HAP-1 (cell line): ENCODE data around the gene FAIM2.

Experiments
- DNase-seq, 2 experiments: peaks; one replicate each; pipeline ENCODE4 v3.0.0-alpha.2; 2016 to 2020; ENCODE audit warnings: low spot score in 2 of 2
- H3K27me3 ChIP-seq: fragments of 250-450 bp; sonication (Bioruptor Pico); 2 replicates; pipeline ENCODE4 v1.5.1; 2020; ENCODE audit warnings: low read depth, mild to moderate bottlenecking, moderate library complexity
- H3K36me3 ChIP-seq: fragments of 250-450 bp; sonication (Bioruptor Pico); replicated peaks from 2 replicates; pipeline ENCODE4 v1.5.1; 2020; ENCODE audit warnings: mild to moderate bottlenecking
- H3K4me1 ChIP-seq: fragments of 250-450 bp; sonication (Bioruptor Pico); 2 replicates; pipeline ENCODE4 v1.5.1; 2020; ENCODE audit warnings: mild to moderate bottlenecking
- H3K4me3 ChIP-seq: fragments of 250-450 bp; sonication (Bioruptor Pico); 2 replicates; pipeline ENCODE4 v1.5.1; 2020; ENCODE audit warnings: mild to moderate bottlenecking, moderate library complexity
- H3K9me3 ChIP-seq: fragments of 250-450 bp; sonication (Bioruptor Pico); 2 replicates; pipeline ENCODE4 v1.5.1; 2020; ENCODE audit warnings: mild to moderate bottlenecking, moderate library complexity
- in situ Hi-C: fragments of 300-500 bp; cut with MboI; formaldehyde crosslinking; loops from 3 replicates; pipeline ENCODE4 v1.14.3; 2020; ENCODE audit warnings: low sequenced_read_pairs, inconsistent platforms, mixed read lengths

FAIM2 gene

GRCh38 chr12:49930515-49931288, 27.0 kb upstream of the FAIM2 start:
- Histone ChIP-seq H3K9me3 (no peaks in the 10 kb centered on the region), H3K36me3 (no peaks in the 10 kb centered on the region), H3K4me1 (no peaks in the 10 kb centered on the region; the same call in 1 of the 2 replicates), H3K4me3 (no peak overlapping the region), H3K27me3 (no peaks in the 10 kb centered on the region)
- no peak for DNase-seq
- in situ Hi-C loops: no loop called here

GRCh38 chr12:49929581-49929980, 25.9 kb upstream of the FAIM2 start:
- Histone ChIP-seq H3K36me3 (no peaks in the 10 kb centered on the region), H3K27me3 (no peaks in the 10 kb centered on the region), H3K9me3 (no peaks in the 10 kb centered on the region), H3K4me1 (no peaks in the 10 kb centered on the region; the same call in 1 of the 2 replicates), H3K4me3 (no peak overlapping the region)
- DNase-seq: no peak
- in situ Hi-C loops: no loop called here

- Histone ChIP-seq H3K36me3 (no peaks in the 10 kb centered on the region), H3K4me3 (no peak overlapping the region), H3K27me3 (no peaks in the 10 kb centered on the region), H3K4me1 (no peaks in the 10 kb centered on the region), H3K9me3 (no peaks in the 10 kb centered on the region)
- in situ Hi-C loops: no loop called here
- DNase-seq: no peak
Observed at GRCh38 chr12:49928471-49928870, 24.8 kb upstream of the FAIM2 start.

GRCh38 chr12:49925433-49926204, 21.9 kb upstream of the FAIM2 start:
- in situ Hi-C loops: no loop called here
- DNase-seq: no peak
- no peak overlapping the region for H3K4me3 ChIP-seq

GRCh38 chr12:49924628-49925246, 21.0 kb upstream of the FAIM2 start:
- DNase-seq: no peak
- in situ Hi-C loops: no loop called here
- Histone ChIP-seq H3K9me3 (no peaks in the 10 kb centered on the region), H3K36me3 (no peaks in the 10 kb centered on the region), H3K4me1 (no peaks in the 10 kb centered on the region), H3K4me3 (no peak overlapping the region), H3K27me3 (no peaks in the 10 kb centered on the region)

More at GRCh38 chr12:49925433-49926204, 21.9 kb upstream of the FAIM2 start:
- H3K27me3 ChIP-seq: no peaks in the 10 kb centered on the region
- no peaks in the 10 kb centered on the region for H3K9me3 ChIP-seq
- no peaks in the 10 kb centered on the region for H3K4me1 ChIP-seq
- no peaks in the 10 kb centered on the region for H3K36me3 ChIP-seq

- Histone ChIP-seq H3K4me1 (no peaks in the 10 kb centered on the region), H3K36me3 (no peaks in the 10 kb centered on the region), H3K27me3 (no peaks in the 10 kb centered on the region), H3K9me3 (no peaks in the 10 kb centered on the region), H3K4me3 (no peak overlapping the region)
- in situ Hi-C loops: no loop called here
- DNase-seq: no peak
Observed at GRCh38 chr12:49923880-49924556, 20.3 kb upstream of the FAIM2 start.

- no peak for DNase-seq
- H3K36me3 ChIP-seq: no peaks in the 10 kb centered on the region
- H3K27me3 ChIP-seq: no peaks in the 10 kb centered on the region
- no peaks in the 10 kb centered on the region for H3K4me1 ChIP-seq
- no peak overlapping the region for H3K4me3 ChIP-seq
- no peaks in the 10 kb centered on the region for H3K9me3 ChIP-seq
- in situ Hi-C loops: no loop called here
Observed at GRCh38 chr12:49923035-49923644, 19.4 kb upstream of the FAIM2 start.

- in situ Hi-C loops: no loop called here
- H3K36me3 ChIP-seq: no peaks in the 10 kb centered on the region
- no peaks in the 10 kb centered on the region for H3K4me1 ChIP-seq
- no peaks in the 10 kb centered on the region for H3K27me3 ChIP-seq
- DNase-seq: no peak
- no peaks in the 10 kb centered on the region for H3K9me3 ChIP-seq
- H3K4me3 ChIP-seq: no peak overlapping the region
Observed at GRCh38 chr12:49922349-49923034, 18.8 kb upstream of the FAIM2 start.

GRCh38 chr12:49921936-49922335, 18.2 kb upstream of the FAIM2 start:
- in situ Hi-C loops: no loop called here
- Histone ChIP-seq H3K27me3 (no peaks in the 10 kb centered on the region), H3K9me3 (no peaks in the 10 kb centered on the region), H3K36me3 (no peaks in the 10 kb centered on the region), H3K4me1 (no peaks in the 10 kb centered on the region), H3K4me3 (no peak overlapping the region)
- no peak for DNase-seq

- Histone ChIP-seq H3K36me3 (no peaks in the 10 kb centered on the region), H3K9me3 (no peaks in the 10 kb centered on the region), H3K4me3 (no peak overlapping the region), H3K4me1 (no peaks in the 10 kb centered on the region), H3K27me3 (no peaks in the 10 kb centered on the region)
- DNase-seq: no peak
- in situ Hi-C loops: no loop called here
Observed at GRCh38 chr12:49921299-49921698, 17.6 kb upstream of the FAIM2 start.

GRCh38 chr12:49920915-49921286, 17.2 kb upstream of the FAIM2 start:
- in situ Hi-C loops: no loop called here
- Histone ChIP-seq H3K4me1 (no peaks in the 10 kb centered on the region), H3K27me3 (no peaks in the 10 kb centered on the region), H3K4me3 (no peak overlapping the region), H3K36me3 (no peaks in the 10 kb centered on the region), H3K9me3 (no peaks in the 10 kb centered on the region)
- DNase-seq: no peak

GRCh38 chr12:49920241-49920914, 16.7 kb upstream of the FAIM2 start:
- in situ Hi-C loops: no loop called here

More at GRCh38 chr12:49920241-49920914, 16.7 kb upstream of the FAIM2 start:
- Histone ChIP-seq H3K9me3 (no peaks in the 10 kb centered on the region), H3K27me3 (no peaks in the 10 kb centered on the region), H3K4me3 (no peak overlapping the region), H3K4me1 (no peaks in the 10 kb centered on the region), H3K36me3 (no peaks in the 10 kb centered on the region)
- DNase-seq: no peak
